NCI-H774 (cell line): ENCODE data around the gene TMEM144.

Experiments
- DNase-seq: peaks from one replicate; lab custom pipeline; 2025; lab: John Stamatoyannopoulos, UW

TMEM144 gene

DNA sequence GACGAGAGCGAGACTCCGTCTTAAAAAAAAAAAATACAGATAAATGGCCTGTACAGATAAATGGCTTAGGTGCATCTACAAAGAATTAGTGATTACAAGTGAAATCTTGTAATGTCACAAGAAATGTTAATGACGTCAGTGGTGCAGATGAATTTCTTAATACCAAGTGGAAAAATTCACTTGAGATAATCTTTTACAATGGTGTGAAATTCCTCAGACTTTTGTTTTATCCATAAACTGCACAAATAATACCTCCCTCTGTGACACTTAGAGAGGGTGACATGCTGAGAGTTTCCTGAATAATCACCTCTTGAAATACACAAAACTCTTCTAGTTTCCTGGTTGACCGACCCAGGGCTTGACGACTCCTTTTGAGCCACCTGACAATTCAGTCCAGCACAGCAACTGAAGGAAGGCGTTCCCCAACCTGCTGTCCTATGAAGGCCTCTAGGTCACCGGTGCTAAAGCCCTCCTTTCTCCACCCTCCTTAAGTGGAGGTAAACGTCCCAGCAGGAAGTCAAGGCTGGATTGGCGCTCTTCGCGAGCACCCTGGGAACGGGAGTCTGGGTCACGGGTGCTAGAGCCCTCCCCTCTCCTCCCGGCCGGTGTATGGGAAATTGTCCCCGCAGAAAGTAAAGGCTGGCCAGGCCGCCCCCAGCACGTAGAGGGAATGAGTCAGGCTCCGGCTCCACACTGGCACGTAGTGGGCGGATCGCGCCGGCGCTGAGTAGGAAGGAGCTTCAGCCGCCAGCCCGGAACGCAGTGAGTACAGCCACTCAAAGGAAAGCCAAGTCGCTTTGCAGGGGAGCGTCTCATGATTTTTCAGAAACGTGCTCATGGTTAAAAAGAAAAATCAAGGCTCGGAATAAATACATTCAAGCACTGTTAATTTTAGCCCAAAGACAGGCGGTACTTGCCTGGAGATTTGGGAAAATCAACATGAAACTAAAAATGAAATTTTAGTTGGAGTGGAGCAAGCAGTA lies at the start of gene TMEM144:
TMEM144 (plus strand) TSS at position 662 of the 983 bp plus-strand sequence. CDS start 2,182 bp downstream, outside the sequence.
- DNase-seq = peak; percentile 65

DNA sequence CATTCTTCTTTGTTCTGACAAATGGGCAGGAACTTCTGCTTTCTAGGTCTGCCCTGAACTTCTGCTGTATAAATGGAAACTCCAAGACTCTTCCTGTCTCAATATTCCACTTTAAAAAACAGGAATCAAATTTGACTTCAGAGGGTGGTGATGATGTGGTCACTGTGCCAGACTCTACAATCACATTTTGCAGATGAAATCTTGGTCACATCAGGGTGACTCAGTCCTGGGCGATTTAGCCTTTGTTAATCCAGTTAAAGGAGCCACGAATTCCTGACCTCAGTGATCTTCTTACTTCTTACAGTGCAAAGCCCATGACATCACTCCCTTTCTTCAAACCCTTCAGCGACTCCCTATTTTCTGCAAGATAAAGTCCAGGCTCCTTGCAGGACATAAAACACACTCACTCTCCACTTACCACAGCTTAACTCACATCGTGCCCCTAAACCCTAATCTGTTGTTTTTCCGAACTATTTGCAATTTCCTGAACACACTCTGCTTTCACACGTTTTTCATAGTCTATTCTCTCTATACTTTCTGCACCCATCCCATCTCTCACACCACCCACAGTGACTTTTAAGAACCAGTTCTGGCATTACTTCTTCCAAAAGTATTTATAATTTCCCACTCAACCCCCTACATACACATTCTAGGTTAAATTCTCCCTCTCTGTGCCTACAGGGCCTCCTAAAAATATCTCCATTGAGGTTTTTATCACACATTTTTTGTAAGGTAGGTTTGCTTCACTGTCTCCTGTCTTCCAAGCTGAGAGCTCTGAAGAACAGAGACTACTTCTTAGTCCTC lies 48.5 kb upstream of the TMEM144 start:
- DNase-seq = no peak

DNA sequence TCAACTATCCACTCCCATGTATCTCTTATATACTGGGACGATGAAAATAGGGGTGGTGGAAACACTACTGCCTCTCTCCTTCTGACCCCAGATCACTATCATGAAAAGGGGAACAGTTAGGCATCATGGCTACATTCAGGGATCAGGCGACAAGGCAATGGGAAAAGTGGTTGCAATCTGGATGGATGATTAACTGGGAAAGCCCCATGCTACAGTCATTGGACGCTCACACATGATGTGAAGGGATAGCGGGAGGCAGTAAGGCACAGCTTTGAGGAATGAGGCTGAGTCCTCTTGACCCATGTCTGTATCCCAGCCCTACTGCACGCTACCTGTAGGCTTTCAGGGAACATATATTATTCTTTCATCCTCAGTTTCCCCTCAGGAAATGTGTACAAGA lies 47.7 kb upstream of the TMEM144 start:
- no peak for DNase-seq

DNA sequence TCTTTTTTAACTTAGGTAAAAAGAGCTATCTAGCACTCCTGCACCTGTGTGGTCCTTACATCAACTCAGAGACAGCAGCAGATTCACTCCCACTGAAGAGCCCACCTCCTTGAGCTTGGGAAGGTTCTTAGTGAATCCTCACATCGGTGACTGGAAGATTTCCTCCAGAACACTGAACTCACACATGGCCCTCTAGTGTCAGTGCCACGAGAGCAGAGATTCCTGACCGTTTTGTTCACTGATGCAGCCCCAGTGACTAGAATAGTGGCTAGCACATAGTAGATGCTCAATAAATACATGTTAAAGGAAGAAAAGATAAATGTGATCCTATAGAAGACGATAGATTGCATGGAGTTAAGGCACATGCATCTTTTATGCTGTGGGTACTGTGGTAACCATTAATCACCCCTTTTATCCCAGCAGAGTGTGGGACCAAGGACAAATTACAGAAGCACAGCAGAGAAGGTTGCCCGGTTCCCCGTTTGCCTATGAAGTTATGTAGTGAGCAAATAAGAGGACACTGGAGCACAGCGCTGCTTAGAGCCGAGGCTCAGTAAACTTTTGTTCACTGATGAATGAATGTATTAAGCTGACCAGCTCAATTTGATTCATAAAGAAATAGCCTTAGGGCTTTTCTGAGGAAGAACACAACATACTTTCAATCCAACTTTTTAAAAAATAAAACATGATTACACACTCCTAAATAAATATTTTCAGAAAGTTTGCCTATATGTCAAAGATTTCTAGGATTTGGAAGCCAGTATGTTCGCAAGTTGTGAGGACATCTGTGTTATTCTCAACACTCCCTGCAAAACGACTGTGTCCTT lies 46.1 kb upstream of the TMEM144 start:
- no peak for DNase-seq

DNA sequence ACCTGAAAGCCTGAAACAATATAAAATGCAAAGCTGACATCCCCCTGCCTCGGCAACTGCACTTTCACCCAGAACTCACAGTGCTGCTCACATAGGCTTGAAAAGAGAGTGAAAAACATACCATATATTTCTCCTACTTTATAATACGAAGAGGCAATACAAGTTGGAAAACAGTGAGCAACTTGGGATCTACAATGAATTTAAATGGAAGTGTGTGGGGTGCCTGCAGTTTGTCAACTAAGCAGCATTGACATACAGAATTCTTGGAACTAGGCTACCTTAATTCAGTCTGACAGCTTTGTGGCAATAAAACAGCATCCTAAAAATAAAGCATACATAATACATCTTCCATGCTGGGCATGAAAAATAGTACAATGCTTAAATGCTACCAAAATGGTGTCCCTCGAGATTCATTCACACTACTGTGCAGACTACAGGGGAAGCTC lies 45.5 kb upstream of the TMEM144 start:
- no peak for DNase-seq

DNA sequence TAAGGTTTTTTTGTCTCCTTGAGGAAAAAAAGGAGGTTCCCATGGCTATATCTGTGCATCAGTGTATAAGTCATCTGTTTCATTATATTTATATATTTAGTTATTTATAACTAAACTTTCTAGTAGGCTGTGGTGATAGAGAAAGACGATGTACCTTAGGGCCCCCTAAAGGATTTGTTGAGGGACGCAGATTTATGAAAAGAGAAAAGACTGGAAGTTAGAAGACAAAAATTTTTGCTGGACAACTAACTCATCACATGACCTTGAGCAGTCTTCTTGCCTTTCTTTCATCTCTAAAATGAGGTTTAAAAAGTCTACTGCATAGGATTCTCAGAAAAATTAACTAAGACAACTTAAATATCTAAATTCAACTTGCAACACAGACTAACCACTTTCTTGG lies 43.6 kb upstream of the TMEM144 start:
- no peak for DNase-seq

DNA sequence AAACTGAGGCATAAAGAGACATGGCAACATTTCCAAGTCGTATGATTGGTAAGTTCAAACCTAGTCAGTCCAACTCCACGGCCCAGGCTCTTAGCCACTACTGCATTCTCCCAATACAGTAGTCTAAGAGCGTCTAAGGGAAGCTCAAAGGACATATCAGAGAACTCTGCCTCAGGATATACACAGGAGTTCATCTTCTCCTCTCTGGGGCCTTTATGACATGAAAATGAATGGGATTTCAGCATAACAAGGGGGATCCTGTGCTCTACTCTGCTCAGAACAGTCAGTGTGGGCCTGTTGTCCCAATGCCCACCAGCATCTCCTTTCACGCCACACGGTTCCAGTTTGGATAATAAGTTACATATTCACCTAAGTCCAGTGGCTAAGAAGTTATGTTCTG lies 41.7 kb upstream of the TMEM144 start:
- no peak for DNase-seq

DNA sequence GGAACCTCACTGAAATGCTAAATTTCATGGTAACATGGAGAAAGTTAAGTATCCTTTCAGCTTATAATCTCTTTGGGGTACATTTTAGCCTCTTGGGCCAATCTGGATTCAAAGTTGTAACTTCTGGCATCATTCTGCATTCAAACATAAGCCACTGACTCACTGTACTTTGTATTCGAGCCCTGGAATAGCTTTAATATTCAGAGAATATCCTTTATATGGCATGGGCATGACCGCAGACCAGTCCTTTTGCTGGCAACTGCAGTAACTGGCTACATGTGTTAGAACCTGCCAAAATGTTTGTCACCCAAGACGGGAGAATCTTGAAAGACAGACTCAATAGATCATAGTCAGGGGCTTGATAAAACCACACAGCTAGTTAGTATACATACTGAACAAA lies 40.8 kb upstream of the TMEM144 start:
- DNase-seq = no peak

DNA sequence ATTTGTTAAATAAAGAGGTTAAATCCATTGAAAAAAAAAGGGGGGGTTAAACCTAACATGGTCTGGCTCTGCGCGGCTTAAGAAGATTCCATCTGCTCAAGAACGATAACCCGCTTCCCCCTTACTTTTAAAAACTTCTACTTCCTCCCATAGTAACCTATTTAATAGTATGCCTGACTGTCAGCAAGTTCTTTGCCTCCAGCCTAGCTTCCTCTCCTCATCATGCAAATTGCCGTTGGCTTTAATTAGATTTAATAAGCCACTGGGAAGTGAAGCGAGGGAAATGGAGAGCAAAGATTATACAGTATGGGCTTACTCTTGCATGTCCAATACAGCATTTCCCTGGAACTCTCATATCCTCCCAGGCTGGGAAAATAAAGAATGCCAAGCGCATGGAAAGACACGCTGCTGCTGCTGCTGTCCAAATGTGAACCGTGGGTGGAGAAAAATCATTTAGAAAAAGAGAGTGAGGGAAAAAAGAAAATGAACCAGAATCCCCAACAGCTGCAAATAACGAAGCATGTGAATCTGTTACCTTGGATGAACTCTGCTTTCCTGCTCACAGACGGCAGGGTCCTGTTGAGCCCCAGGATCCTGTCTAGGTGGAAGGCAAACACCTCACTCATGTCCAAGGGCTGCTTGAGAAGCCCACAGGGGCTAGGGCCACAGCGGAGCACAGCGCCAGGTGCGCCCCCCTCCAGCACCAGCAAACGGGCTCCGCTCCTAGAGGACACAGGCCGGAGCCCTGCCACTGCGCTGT lies 40.2 kb upstream of the TMEM144 start:
- no peak for DNase-seq

DNA sequence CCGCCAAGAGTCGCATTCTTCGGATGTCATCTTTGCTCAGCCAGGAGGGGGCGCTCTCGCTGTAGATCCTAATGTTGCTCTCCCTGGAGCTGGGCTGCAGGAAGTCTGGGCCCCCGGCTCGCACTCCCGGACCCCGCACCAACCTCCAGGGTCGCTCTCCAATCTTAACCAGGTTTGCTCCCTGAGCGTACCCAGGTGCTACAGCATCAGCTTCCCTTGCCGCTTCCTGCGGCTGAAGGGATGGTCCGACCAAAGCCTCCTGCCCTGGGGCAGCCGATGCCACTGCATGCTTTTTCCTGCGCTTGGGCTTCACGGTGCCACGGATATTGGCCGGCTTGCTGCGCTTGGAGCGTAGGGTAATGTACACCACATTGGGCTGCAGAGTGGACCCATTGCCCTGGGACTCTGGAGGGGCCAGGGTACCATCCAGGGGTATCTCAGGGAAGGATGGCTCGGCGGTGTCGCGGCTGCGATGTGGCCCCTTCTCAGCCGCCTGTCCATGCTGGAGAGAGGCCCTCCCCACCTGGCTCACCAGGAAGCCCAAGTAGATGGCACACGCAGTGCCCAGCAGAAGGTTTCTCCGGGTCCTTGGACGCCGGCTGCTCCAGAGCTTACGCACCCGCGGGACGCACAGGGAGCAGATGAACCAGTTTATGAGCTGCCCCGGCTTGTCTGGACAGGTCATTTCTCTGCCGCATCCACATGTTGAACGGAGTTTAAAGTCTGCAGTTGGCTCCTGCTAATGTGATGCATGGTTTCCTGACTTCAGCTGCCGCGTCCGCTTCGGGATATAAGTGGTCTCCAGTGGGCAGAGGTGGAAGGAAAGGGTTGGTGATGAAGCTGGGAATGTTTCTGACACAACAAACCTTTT lies 39.4 kb upstream of the TMEM144 start:
- DNase-seq = no peak

DNA sequence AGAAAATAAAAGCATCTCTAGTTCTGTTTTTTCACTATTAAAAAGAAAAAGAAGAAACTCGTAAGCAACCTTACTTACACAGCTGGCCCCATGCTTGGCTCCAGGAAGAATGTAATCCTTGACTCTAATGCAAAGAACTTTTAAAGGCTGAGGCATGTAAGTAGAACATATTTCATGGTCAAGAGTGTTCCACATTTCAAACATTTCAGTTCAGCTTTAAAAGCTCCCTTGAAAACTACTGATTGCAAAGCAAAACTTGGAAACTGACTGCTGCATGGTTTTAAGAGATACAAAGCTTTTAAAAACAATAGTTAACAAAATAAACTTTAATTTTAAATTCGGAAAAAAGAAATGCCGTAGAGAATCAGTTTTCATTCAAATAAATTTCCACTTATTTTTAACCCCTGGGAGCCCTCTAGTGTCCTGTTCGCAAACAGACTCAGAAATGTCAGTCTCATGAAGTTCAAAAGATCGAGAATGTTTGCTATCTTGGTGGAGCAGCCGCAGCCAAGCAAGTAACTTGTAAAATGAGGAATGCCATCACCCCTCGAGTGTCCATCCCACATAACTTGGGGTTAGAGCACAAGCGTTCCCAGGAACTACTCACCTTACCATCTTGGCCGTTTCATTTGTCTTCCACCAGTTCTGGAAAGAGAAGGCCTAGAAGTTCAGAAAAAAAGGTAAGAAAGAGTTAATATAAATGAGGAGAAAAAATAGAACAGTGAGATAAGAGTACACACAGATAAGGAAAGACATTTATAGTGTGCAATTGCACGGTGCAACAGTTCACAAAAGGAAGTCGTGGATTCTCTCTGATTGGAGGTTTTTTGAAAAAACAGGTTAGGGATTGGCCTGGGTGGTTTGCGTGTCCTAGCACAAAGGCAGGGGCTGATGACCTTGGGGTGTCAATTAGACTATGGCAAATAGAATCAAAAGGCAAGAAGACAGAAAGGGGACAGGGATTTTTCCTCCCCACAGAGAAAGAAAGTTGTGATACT lies 37.7 kb upstream of the TMEM144 start, which contains the start of gene GASK1B:
GASK1B (minus strand) TSS at position 765 of the 998 bp plus-strand sequence. CDS start 1,650 bp downstream, outside the sequence.
- peak; percentile 4 for DNase-seq

DNA sequence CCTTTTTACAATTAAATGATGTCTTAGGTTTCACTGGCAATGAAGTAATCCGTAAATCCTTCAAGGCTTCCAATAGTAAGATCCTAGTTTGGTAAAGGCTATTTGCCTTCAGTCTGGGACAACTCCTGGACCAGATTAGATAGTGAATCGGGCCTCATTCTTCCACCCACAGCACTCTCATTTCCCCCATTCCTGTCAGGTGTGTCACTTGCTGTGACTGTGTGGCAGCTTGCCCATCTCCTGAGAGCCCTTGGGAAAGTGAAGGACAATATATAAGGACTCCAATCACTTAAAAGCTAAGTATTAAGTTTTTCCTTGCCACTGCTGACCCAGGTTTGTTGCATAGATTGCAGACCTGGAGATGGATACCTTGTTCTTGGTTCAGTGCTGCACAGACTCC lies 34.2 kb upstream of the TMEM144 start:
- DNase-seq = no peak

DNA sequence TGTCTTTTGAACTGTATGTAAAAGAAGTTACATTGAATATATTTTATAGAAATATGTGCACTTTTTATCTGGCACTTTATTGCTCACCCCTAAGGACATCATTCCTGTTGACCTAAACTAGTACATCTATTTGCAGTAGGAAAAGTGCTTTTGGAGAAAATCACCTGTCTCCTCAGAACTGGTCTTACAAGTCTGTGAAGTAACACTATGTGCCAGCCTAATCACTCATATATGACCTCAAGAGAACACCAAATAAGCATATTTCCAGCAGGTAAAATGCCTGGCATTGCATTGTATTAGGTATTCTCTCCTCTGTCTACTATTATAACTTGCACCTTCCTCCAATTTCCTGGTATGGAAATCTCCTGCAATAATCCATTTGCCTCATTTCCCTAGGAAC lies 33.5 kb upstream of the TMEM144 start:
- no peak for DNase-seq

DNA sequence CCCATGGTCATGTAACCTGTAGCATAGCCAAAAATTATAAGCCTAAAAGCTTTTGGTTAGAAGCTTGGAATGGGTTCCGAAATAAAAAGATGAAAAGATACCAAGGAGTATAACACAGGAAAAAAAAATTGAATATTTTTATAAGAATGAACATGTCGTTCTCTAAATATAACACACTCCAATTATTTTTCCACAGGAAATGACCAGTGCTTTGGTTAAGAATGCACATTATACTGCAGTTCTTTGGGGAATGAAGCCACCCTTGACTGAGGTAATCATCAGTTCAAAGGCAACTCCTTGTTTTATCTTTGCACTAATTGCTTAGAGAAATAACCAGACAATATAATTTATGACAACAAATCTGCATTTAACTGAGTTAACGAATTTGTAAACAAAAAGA lies 30.8 kb upstream of the TMEM144 start:
- DNase-seq = no peak

DNA sequence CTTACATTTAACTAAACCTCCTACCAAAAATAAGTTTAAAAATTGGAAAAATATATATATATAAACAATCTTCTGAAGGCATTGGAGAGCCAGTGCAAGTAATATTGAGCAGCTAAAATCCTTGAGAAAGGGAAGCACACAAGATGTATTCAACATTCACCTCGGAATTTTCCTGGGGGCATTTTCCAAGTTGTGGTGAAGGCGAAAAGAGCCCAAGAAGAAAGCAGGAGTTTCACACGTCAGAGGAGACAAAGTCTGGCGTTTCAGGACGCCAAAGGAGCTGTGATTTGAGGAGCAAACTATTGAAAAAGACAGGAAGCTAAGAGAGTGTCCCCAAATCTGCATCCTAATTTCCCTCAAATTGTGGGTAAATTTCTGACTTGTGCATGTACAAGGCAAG lies 28.4 kb upstream of the TMEM144 start:
- no peak for DNase-seq

DNA sequence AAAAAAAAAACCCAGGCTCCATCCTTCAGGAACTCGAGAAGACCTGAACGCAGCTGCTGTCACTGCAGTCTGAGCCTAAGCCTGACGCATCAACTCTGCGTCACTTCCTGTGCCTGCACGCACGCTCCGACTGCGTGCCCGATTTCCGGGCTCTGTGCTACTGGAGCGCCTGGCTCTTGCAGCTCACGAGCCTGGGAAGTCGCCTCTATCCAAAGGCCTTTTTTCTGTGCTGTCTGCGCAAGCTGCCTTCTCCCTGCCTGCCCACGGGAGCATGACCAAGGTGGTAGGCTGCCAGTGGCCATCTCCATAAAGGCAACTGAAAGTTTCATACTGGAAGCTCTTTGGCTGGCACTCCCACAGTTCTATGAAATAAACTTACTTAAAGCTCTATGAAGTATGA lies 27.6 kb upstream of the TMEM144 start:
- DNase-seq = no peak

DNA sequence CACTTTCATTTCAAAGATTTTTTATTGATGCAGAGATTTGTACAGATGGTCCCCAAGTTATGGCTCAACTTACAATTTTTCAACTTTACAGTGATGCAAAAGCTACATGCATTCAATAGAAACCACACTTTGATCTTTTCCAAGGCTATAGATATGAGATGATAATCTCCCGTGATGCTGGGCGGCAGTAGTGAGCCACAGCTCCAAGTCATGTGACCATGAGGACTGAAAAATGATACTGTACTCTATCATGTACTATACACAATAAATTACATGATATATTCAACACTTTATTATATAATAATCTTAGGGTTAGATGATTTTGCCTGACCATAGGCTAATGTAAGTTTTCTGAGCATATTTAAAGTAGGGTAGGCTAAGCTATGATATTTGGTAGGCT lies 23.5 kb upstream of the TMEM144 start:
- DNase-seq = no peak

DNA sequence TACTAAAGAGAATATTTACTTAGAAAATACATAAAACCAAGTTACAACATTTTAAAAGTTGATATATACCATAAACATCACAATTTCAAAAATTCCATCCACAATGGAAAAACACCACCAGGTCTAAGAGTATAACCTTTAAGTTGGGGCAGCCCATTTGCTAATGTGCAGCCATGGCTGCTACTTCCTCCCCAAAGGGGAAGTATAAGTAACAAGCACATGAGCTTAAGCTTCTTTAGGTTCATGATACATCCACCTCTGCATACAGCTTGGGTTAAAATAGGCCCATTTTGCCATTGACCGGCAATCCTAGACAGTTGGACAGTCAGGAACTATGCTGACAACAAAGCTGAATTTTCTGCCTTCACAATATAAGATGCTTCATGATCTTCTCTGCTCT lies 20.9 kb upstream of the TMEM144 start:
- no peak for DNase-seq

DNA sequence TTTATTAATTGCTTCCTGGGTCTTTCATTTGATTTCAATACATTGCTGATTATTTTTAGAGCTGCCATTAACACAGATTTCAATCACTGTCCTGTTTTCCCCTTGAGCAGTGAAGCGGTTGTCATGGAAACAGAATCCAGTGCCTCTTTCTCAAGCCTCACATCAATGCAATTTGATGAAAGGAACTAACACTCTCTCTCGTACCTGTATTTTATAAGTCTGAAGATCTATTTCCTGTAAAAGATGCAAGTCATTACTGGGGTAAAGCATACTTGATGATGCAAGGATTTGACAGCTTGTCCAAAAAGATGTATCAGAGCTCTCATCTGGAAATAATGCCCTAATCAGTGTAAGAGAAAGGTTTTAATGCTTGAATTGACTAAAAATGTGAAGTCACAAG lies 19.6 kb upstream of the TMEM144 start:
- no peak for DNase-seq
